Activated T-cell treated with anti-CD3 and anti-CD28 coated beads, Interleukin-2, amount 50 U/mL, for 72 hours (primary cell): ENCODE results near the gene FHIT. TPM values are rescaled to one million over a fixed set of nuclear protein-coding genes. Genes with fewer than 3 reads are reported as not detected.

ENCODE experiments used
- ATAC-seq, 2 donors: fragments of 150-1000 bp; cut with Tn5 transposase; replicated peaks in 1 of 2; 2 replicates each; pipeline ENCODE4 v1.10.0; 2021; ENCODE audit warnings: moderate library complexity in 2 of 2, mild to moderate bottlenecking in 1 of 2
- DNase-seq, 2 donors: peaks; one replicate each; pipeline ENCODE4 v3.0.0; 2021 to 2022; ENCODE audit warnings: mixed read lengths in 1 of 2
- H3K27ac Mint-ChIP-seq: one replicate; pipeline ENCODE4 v1.8.0; 2022; ENCODE audit warnings: mild to moderate bottlenecking, moderate library complexity, mixed read lengths
- H3K27me3 Mint-ChIP-seq: one replicate; pipeline ENCODE4 v1.8.0; 2022; ENCODE audit warnings: low read depth, mixed read lengths
- H3K36me3 Mint-ChIP-seq, 2 donors: one replicate each; pipeline ENCODE4 v1.8.0; 2022; ENCODE audit warnings: mixed read lengths in 2 of 2, mild to moderate bottlenecking in 1 of 2; ENCODE audit not compliant: insufficient read depth in 2 of 2
- H3K4me1 Mint-ChIP-seq: one replicate; pipeline ENCODE4 v1.8.0; 2022; ENCODE audit warnings: low read depth, mixed read lengths
- H3K4me3 Mint-ChIP-seq, 2 donors: one replicate each; pipeline ENCODE4 v1.8.0; 2022; ENCODE audit warnings: mild to moderate bottlenecking in 2 of 2, mixed read lengths in 2 of 2, moderate library complexity in 2 of 2
- H3K9me3 Mint-ChIP-seq, 2 donors: one replicate each; pipeline ENCODE4 v1.8.0; 2022; ENCODE audit warnings: mixed read lengths in 2 of 2
- total RNA-seq, 2 donors: library from RNA; stranded (reverse); gene quantifications; one replicate each; pipeline ENCODE4 v1.2.3, GENCODE V29; 2022

The FHIT gene
- total RNA-seq, 2 donors from 2014 or later: 48.2 to 54.9 TPM

DNA sequence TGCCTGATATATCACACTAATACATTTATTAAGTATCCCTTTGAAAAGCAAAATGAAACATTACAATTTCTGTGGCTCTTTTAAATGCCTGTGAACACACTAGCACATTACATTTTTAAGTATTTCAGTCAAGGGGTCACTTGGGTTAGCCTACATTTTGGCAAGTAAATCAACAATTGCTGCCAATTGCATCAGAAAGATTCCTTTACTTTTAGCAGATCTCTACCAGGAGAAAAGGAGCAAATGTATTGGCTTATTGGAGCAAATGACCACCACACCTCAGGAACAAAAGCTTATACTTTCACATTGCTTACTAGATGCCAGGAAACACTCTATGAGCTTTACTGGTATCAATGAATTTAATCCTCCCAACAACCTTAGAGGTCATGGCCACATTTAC, 947.1 kb downstream of the FHIT start:
- DNase-seq (no peak), ATAC-seq (no peak)
- peaks cover 14% of the 10 kb centered on the region for H3K4me1 Mint-ChIP-seq
- no peaks in the 10 kb centered on the region for H3K9me3 Mint-ChIP-seq
- no peaks in the 10 kb centered on the region for H3K27me3 Mint-ChIP-seq
- H3K27ac Mint-ChIP-seq: peak overlapping the region; percentile 63
- no peaks in the 10 kb centered on the region for H3K36me3 Mint-ChIP-seq
- H3K4me3 Mint-ChIP-seq: no peak overlapping the region

GRCh38 chr3:60303160-60303559, 948.1 kb downstream of the FHIT start:
- ATAC-seq (no peak), DNase-seq (no peak)
- Mint-ChIP-seq H3K4me1 (peaks cover 14% of the 10 kb centered on the region), H3K9me3 (no peaks in the 10 kb centered on the region), H3K27me3 (no peaks in the 10 kb centered on the region), H3K36me3 (no peaks in the 10 kb centered on the region), H3K4me3 (no peak overlapping the region), H3K27ac (no peak overlapping the region)

- no peak for ATAC-seq
- no peak for DNase-seq
- H3K27ac Mint-ChIP-seq: no peak overlapping the region
- H3K4me1 Mint-ChIP-seq: peaks cover 14% of the 10 kb centered on the region
- no peak overlapping the region for H3K4me3 Mint-ChIP-seq
- H3K27me3 Mint-ChIP-seq: no peaks in the 10 kb centered on the region
- peaks cover 0 to 4% of the 10 kb centered on the region in 2 donors for H3K36me3 Mint-ChIP-seq
- peaks cover 0 to 2% of the 10 kb centered on the region in 2 donors for H3K9me3 Mint-ChIP-seq
These were observed 950.1 kb downstream of the FHIT start for GRCh38 chr3:60301142-60301541.

DNA sequence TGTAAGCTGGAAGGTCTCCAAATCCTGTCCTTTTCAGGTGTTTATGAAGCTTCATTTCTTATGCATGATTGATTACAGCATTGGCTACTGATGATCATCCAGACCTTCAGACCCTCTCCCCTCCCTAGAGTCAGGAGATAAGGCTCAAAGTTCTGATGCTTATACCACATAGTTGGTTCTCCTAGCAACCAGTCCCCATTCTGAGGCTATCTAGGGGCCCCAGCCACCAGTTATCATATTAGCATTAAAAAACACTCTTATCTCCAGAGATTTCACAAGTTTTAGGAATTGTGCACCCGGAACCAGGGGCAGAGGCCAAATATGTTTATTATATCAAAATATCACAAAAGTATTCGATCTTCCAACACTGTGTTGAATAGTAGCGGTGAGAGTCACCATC, 953.1 kb downstream of the FHIT start:
- no peak for DNase-seq
- Mint-ChIP-seq H3K36me3 (peaks cover 0 to 4% of the 10 kb centered on the region in 2 donors), H3K27ac (no peak overlapping the region), H3K4me3 (no peak overlapping the region), H3K27me3 (no peaks in the 10 kb centered on the region), H3K9me3 (peaks cover 0 to 4% of the 10 kb centered on the region in 2 donors), H3K4me1 (peaks cover 23% of the 10 kb centered on the region)
- ATAC-seq: no peak

DNA sequence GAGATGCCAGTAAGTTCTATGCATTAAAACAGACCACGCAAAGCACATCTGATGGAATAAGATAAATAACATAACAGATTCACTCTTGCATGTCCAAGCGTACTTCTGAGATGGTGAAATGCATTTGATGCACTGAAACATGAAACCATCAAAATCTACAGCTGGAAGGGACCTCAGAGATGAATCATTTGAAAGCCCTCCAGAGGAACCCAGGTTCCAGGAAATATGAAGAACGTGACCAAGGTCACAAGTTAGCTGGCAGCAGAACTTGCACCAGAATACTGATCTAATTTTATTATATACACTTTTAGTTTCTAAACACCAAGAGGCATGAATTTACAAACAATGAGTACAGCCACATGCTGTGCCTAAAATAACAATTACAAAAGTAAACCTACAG, 957.1 kb downstream of the FHIT start:
- DNase-seq: no peak
- no peak overlapping the region for H3K27ac Mint-ChIP-seq

GRCh38 chr3:60291115-60291514, 960.1 kb downstream of the FHIT start:
- Mint-ChIP-seq H3K4me3 (no peak overlapping the region), H3K4me1 (peaks cover 15% of the 10 kb centered on the region), H3K9me3 (peaks cover 0 to 2% of the 10 kb centered on the region in 2 donors), H3K27me3 (no peaks in the 10 kb centered on the region), H3K27ac (no peak overlapping the region), H3K36me3 (no peaks in the 10 kb centered on the region)
- DNase-seq (no peak), ATAC-seq (no peak)

More for the DNA sequence above, 957.1 kb downstream of the FHIT start:
- ATAC-seq: peak in 1 of 2 donors; percentile 58
- Mint-ChIP-seq H3K27me3 (no peaks in the 10 kb centered on the region), H3K4me1 (peaks cover 15% of the 10 kb centered on the region), H3K9me3 (peaks cover 0 to 4% of the 10 kb centered on the region in 2 donors), H3K36me3 (peaks cover 0 to 4% of the 10 kb centered on the region in 2 donors), H3K4me3 (no peak overlapping the region)

DNA sequence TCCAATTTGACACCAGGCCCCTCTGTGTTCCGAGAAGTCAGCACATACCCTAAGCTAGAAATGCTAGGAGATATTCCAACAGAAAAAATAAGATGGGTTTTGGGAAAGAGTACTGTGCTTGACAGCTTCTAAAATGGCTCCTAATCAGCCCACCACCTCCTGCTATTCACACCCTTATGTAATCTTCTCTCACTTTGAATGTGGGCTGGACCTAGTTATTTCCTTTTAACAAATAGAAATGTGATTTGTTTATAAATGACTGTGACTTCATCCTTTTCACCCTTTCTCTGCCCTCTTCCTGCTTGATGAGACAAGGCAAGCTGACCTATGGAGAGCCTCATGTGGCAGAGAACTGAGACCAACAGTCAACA, 961.1 kb downstream of the FHIT start:
- ATAC-seq: no peak
- Mint-ChIP-seq H3K27ac (no peak overlapping the region), H3K36me3 (no peaks in the 10 kb centered on the region), H3K4me3 (no peak overlapping the region), H3K9me3 (peaks cover 0 to under 1% of the 10 kb centered on the region in 2 donors), H3K27me3 (no peaks in the 10 kb centered on the region), H3K4me1 (peaks cover 14% of the 10 kb centered on the region)
- DNase-seq: no peak

- H3K36me3 Mint-ChIP-seq: no peaks in the 10 kb centered on the region
- H3K9me3 Mint-ChIP-seq: no peaks in the 10 kb centered on the region
- H3K4me1 Mint-ChIP-seq: peaks cover 8% of the 10 kb centered on the region
- no peak overlapping the region for H3K27ac Mint-ChIP-seq
- no peak overlapping the region for H3K4me3 Mint-ChIP-seq
- ATAC-seq: no peak
- DNase-seq: no peak
- H3K27me3 Mint-ChIP-seq: no peaks in the 10 kb centered on the region
These were observed 961.7 kb downstream of the FHIT start for GRCh38 chr3:60289341-60290121.

- H3K36me3 Mint-ChIP-seq: no peaks in the 10 kb centered on the region
- H3K4me1 Mint-ChIP-seq: no peaks in the 10 kb centered on the region
- H3K27ac Mint-ChIP-seq: no peak overlapping the region
- no peak for DNase-seq
- H3K4me3 Mint-ChIP-seq: no peak overlapping the region
- H3K27me3 Mint-ChIP-seq: no peaks in the 10 kb centered on the region
- no peak for ATAC-seq
- H3K9me3 Mint-ChIP-seq: peaks cover 0 to 3% of the 10 kb centered on the region in 2 donors
These were observed 968.4 kb downstream of the FHIT start for GRCh38 chr3:60282866-60283265.

DNA sequence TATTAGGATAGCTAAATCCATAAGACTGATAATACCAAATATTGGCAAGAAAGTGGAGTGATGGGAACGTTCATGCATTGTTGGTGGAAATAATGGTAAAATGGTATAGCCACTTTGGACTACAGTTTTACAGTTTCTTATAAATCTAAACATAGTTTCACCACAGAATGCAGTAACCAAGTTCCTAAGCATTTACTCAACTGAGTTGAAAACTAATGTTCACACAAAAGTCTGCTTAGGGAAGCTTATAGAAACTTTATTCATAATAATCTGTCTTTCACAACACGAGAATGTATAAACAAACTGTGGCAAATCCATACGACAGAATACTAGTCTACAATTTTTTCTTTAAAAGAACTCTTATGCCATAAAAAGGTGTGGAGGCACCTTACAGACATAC, 969.3 kb downstream of the FHIT start:
- H3K27me3 Mint-ChIP-seq: no peaks in the 10 kb centered on the region
- no peak for ATAC-seq
- no peak overlapping the region for H3K4me3 Mint-ChIP-seq

GRCh38 chr3:60277361-60277800, 973.9 kb downstream of the FHIT start:
- Mint-ChIP-seq H3K4me3 (no peak overlapping the region), H3K36me3 (peaks cover 0 to 5% of the 10 kb centered on the region in 2 donors), H3K9me3 (peaks cover 5 to 12% of the 10 kb centered on the region in 2 donors), H3K27ac (no peak overlapping the region), H3K4me1 (no peaks in the 10 kb centered on the region), H3K27me3 (no peaks in the 10 kb centered on the region)
- DNase-seq (no peak), ATAC-seq (no peak)

More for the DNA sequence above, 969.3 kb downstream of the FHIT start:
- no peak for DNase-seq
- H3K27ac Mint-ChIP-seq: no peak overlapping the region
- peaks cover 0 to 5% of the 10 kb centered on the region in 2 donors for H3K9me3 Mint-ChIP-seq
- H3K4me1 Mint-ChIP-seq: no peaks in the 10 kb centered on the region
- H3K36me3 Mint-ChIP-seq: no peaks in the 10 kb centered on the region

GRCh38 chr3:60276615-60277014, 974.6 kb downstream of the FHIT start:
- no peak overlapping the region for H3K27ac Mint-ChIP-seq
- peaks cover 0 to 5% of the 10 kb centered on the region in 2 donors for H3K36me3 Mint-ChIP-seq
- no peak for DNase-seq
- H3K4me1 Mint-ChIP-seq: no peaks in the 10 kb centered on the region
- no peak overlapping the region for H3K4me3 Mint-ChIP-seq
- ATAC-seq: no peak
- no peaks in the 10 kb centered on the region for H3K27me3 Mint-ChIP-seq
- peaks cover 5 to 12% of the 10 kb centered on the region in 2 donors for H3K9me3 Mint-ChIP-seq

DNA sequence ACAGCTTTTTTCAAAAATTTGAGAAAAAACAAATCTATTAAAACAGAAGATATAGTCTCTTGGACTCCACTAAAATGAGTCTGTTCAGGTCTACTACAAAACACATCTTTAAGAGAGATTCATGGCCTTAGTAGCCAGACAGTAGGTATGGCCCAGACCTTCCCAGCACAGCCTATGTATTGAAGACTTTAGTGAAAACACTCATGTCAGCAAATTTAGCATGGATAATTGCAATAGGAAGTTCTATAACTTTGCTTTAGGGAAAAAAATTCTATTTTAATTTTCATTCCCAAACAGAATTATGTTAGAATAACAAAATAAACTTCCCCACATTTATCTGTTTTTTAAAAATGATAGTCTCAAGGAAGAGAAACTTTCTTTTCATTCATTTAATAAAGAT, 976.6 kb downstream of the FHIT start:
- Mint-ChIP-seq H3K36me3 (peaks cover 0 to 5% of the 10 kb centered on the region in 2 donors), H3K4me1 (no peaks in the 10 kb centered on the region), H3K27me3 (no peaks in the 10 kb centered on the region), H3K4me3 (no peak overlapping the region), H3K9me3 (peaks cover 5 to 9% of the 10 kb centered on the region in 2 donors), H3K27ac (no peak overlapping the region)
- DNase-seq (no peak), ATAC-seq (no peak)

- Mint-ChIP-seq H3K27me3 (no peaks in the 10 kb centered on the region), H3K4me3 (no peak overlapping the region), H3K4me1 (no peaks in the 10 kb centered on the region), H3K36me3 (peaks cover 0 to 5% of the 10 kb centered on the region in 2 donors), H3K9me3 (peaks cover 5 to 9% of the 10 kb centered on the region in 2 donors), H3K27ac (peak overlapping the region; percentile 45)
- ATAC-seq (no peak), DNase-seq (no peak)
These were observed 977.2 kb downstream of the FHIT start for GRCh38 chr3:60274098-60274497.
